Neural progenitor cell (in vitro differentiated cells): ENCODE results near the gene NUP62. TPM values are rescaled to one million over a fixed set of nuclear protein-coding genes. Genes with fewer than 3 reads are reported as not detected.

ENCODE experiments used
- DNase-seq: peaks from one replicate; pipeline ENCODE4 v3.0.0-alpha.2; 2016; ENCODE audit warnings: low spot score
- H2AFZ ChIP-seq: fragments of 200-600 bp; sonication (generic); replicated peaks from 2 replicates; pipeline ENCODE4 v1.6.1; 2016; ENCODE audit warnings: antibody characterized with exemption
- H3F3A ChIP-seq: fragments of 200-600 bp; sonication (generic); 2 replicates; pipeline ENCODE4 v1.6.1; 2016; ENCODE audit warnings: antibody characterized with exemption, low read depth
- H3K27ac ChIP-seq: fragments of 200-600 bp; sonication (generic); 2 replicates; pipeline ENCODE4 v1.5.1; 2016; ENCODE audit warnings: mild to moderate bottlenecking
- H3K27me3 ChIP-seq: fragments of 200-600 bp; sonication (generic); 2 replicates; pipeline ENCODE4 v1.6.1; 2016; ENCODE audit warnings: mild to moderate bottlenecking, moderate library complexity
- H3K36me3 ChIP-seq: fragments of 200-600 bp; sonication (generic); 2 replicates; pipeline ENCODE4 v1.5.1; 2016
- H3K4me1 ChIP-seq: fragments of 200-600 bp; sonication (generic); 2 replicates; pipeline ENCODE4 v1.6.1; 2016; ENCODE audit warnings: mixed run types
- H3K4me2 ChIP-seq: fragments of 200-600 bp; sonication (generic); 2 replicates; pipeline ENCODE4 v1.6.1; 2016
- H3K4me3 ChIP-seq: fragments of 200-600 bp; sonication (generic); 2 replicates; pipeline ENCODE4 v1.5.1; 2016
- H3K79me2 ChIP-seq: fragments of 200-600 bp; sonication (generic); 2 replicates; pipeline ENCODE4 v1.6.1; 2016; ENCODE audit warnings: low read depth
- H3K9ac ChIP-seq: fragments of 200-600 bp; sonication (generic); 2 replicates; pipeline ENCODE4 v1.6.1; 2016
- H3K9me3 ChIP-seq: fragments of 200-600 bp; sonication (generic); 2 replicates; pipeline ENCODE4 v1.5.1; 2016; ENCODE audit warnings: low read depth
- H4K20me1 ChIP-seq: fragments of 200-600 bp; sonication (generic); 2 replicates; pipeline ENCODE4 v1.6.1; 2016; ENCODE audit warnings: low read depth
- H3K27ac Mint-ChIP-seq: 3 replicates; pipeline ENCODE4 v1.8.0; 2021; ENCODE audit warnings: mixed read lengths
- H3K27me3 Mint-ChIP-seq: 2 replicates; pipeline ENCODE4 v1.8.0; 2022; ENCODE audit warnings: low read depth, mild to moderate bottlenecking, inconsistent platforms, moderate library complexity, mixed read lengths; ENCODE audit not compliant: insufficient read depth
- H3K36me3 Mint-ChIP-seq: 3 replicates; pipeline ENCODE4 v1.8.0; 2021; ENCODE audit warnings: mixed read lengths
- H3K4me1 Mint-ChIP-seq: 3 replicates; pipeline ENCODE4 v1.8.0; 2021; ENCODE audit warnings: mixed read lengths
- H3K4me3 Mint-ChIP-seq: 3 replicates; pipeline ENCODE4 v1.8.0; 2021; ENCODE audit warnings: mild to moderate bottlenecking, moderate library complexity, mixed read lengths
- H3K9me3 Mint-ChIP-seq: 3 replicates; pipeline ENCODE4 v1.8.0; 2020; ENCODE audit warnings: mixed read lengths
- CTCF ChIP-seq: fragments of 200-600 bp; sonication (generic); IDR thresholded peaks from 2 replicates; pipeline ENCODE4 v1.5.1; 2017; ENCODE audit warnings: antibody characterized with exemption, mild to moderate bottlenecking
- EZH2 ChIP-seq: fragments of 200-600 bp; sonication (generic); IDR thresholded peaks from 2 replicates; pipeline ENCODE4 v1.6.1; 2017; ENCODE audit warnings: antibody characterized with exemption, mild to moderate bottlenecking, moderate library complexity
- EZH2phosphoT487 ChIP-seq: fragments of 200-600 bp; sonication (generic); IDR thresholded peaks from 2 replicates; pipeline ENCODE4 v1.6.1; 2017; ENCODE audit warnings: antibody characterized with exemption
- total RNA-seq: library from RNA; depleted of rRNA; stranded (reverse); fragments of >200 nt; gene quantifications from 2 replicates; pipeline ENCODE4 v1.2.3, GENCODE V29; 2015; ENCODE audit warnings: low replicate concordance

NUP62 gene
- total RNA-seq, 1 donor from 2014 or later: 48.2 TPM

GRCh38 chr19:49861107-49861506 lies 68.2 kb downstream of the NUP62 start:
- H3K79me2 ChIP-seq: peaks cover 35% of the 10 kb centered on the region
- H3F3A ChIP-seq: peaks cover 89% of the 10 kb centered on the region
- H3K9me3 ChIP-seq: no peaks in the 10 kb centered on the region
- H3K4me2 ChIP-seq: no peak overlapping the region
- no peak overlapping the region for H3K27ac ChIP-seq
- no peaks in the 10 kb centered on the region for H3K27me3 ChIP-seq
- H4K20me1 ChIP-seq: peaks cover 92% of the 10 kb centered on the region
- H2AFZ ChIP-seq: no peak overlapping the region
- peaks cover 3% of the 10 kb centered on the region for H3K4me1 ChIP-seq
- H3K4me3 ChIP-seq: no peak overlapping the region
- Mint-ChIP-seq H3K4me1 (peaks cover 34% of the 10 kb centered on the region), H3K27me3 (peaks cover 17% of the 10 kb centered on the region), H3K9me3 (no peaks in the 10 kb centered on the region), H3K4me3 (peak overlapping the region; percentile 65), H3K36me3 (peaks cover 30% of the 10 kb centered on the region), H3K27ac (no peak overlapping the region)
- no peak for TF ChIP-seq EZH2phosphoT487
- no peak for TF ChIP-seq CTCF
- no peak for TF ChIP-seq EZH2
- no peak for DNase-seq
- H3K9ac ChIP-seq: no peak overlapping the region
- no peaks in the 10 kb centered on the region for H3K36me3 ChIP-seq

- Histone ChIP-seq H3K36me3 (no peaks in the 10 kb centered on the region), H3K27me3 (no peaks in the 10 kb centered on the region), H4K20me1 (peaks cover 98% of the 10 kb centered on the region), H3K27ac (no peak overlapping the region), H3F3A (peaks cover 91% of the 10 kb centered on the region), H3K4me2 (no peak overlapping the region), H3K9me3 (no peaks in the 10 kb centered on the region), H3K9ac (no peak overlapping the region), H3K4me3 (no peak overlapping the region), H2AFZ (no peak overlapping the region), H3K79me2 (peaks cover 35% of the 10 kb centered on the region), H3K4me1 (peaks cover under 1% of the 10 kb centered on the region)
- DNase-seq: no peak
- no peak for TF ChIP-seq CTCF
- no peak for TF ChIP-seq EZH2
- no peak for TF ChIP-seq EZH2phosphoT487
- Mint-ChIP-seq H3K36me3 (peaks cover 29% of the 10 kb centered on the region), H3K4me3 (peak overlapping the region; percentile 65), H3K9me3 (no peaks in the 10 kb centered on the region), H3K27me3 (peaks cover 20% of the 10 kb centered on the region), H3K4me1 (peaks cover 28% of the 10 kb centered on the region), H3K27ac (no peak overlapping the region)
Observed at GRCh38 chr19:49860336-49861102, 68.8 kb downstream of the NUP62 start.

DNA sequence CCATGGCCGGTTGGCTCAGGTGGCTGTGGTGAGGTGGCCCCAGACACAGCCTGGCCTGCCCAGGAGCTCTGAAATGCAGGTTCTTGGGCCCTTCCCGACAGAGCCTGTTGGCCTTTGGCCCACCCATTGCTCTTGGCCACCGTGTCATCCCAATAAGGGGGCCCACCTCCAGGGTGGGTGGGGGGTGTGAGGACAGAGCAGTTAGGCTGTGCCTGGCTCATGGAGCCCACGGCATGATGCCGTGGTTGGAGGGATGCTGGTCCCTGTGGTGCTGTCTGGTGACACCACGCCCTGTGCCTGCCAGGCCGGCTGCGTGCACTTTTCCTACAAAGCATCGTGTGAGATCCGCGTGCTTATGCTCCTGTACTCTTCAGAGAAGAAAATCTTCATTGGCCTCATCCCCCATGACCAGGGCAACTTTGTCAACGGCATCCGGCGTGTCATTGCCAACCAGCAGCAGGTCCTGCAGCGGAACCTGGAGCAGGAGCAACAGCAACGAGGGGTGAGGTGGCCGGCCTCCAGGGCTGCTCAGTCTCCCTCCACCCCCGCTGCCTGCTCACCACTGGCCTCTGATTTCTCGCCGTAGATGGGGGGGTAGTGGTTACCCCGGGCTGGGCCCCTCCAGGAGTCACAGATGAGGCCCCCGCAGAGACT lies 69.5 kb downstream of the NUP62 start:
- peak overlapping the region; percentile 60 for H3K4me3 Mint-ChIP-seq
- Histone ChIP-seq H3K9ac (no peak overlapping the region), H3K27ac (peak overlapping the region; percentile 13), H3K36me3 (no peaks in the 10 kb centered on the region), H3F3A (peaks cover 91% of the 10 kb centered on the region), H3K4me3 (no peak overlapping the region), H3K4me1 (no peaks in the 10 kb centered on the region), H2AFZ (no peak overlapping the region), H3K4me2 (no peak overlapping the region), H3K9me3 (no peaks in the 10 kb centered on the region), H4K20me1 (peaks cover 99% of the 10 kb centered on the region), H3K27me3 (no peaks in the 10 kb centered on the region), H3K79me2 (peaks cover 35% of the 10 kb centered on the region)
- H3K36me3 Mint-ChIP-seq: peaks cover 28% of the 10 kb centered on the region
- no peaks in the 10 kb centered on the region for H3K9me3 Mint-ChIP-seq
- DNase-seq: no peak
- no peak for TF ChIP-seq EZH2phosphoT487
- no peak for TF ChIP-seq CTCF
- no peak for TF ChIP-seq EZH2
- peak overlapping the region; percentile 74 for H3K27ac Mint-ChIP-seq
- peaks cover 21% of the 10 kb centered on the region for H3K27me3 Mint-ChIP-seq
- peaks cover 21% of the 10 kb centered on the region for H3K4me1 Mint-ChIP-seq
